ENCODE measurements around the gene ANKMY2.

DNA sequence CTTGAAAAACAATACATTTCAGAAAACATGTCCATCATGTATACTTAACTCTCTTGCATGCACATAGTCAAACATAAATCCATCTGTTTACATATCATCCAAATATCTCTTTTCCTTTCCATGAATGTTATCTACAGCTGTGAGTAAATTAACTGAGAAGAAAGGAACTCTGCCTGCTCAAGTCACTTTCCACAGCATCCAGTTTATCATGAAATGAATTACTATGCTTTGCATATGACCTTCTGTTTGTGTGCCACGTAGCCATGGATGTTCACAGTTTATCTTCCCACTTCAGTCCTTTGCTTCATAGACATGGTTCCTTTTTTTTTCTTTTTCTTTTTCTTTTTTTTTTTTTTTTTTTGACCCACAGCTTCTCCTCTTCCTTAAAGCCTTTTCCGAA lies 40.0 kb upstream of the ANKMY2 start:
- no peak for TF ChIP-seq POLR2A (IDR thresholded peaks at IDR 0.05)
- TF ChIP-seq, protein P1, sequence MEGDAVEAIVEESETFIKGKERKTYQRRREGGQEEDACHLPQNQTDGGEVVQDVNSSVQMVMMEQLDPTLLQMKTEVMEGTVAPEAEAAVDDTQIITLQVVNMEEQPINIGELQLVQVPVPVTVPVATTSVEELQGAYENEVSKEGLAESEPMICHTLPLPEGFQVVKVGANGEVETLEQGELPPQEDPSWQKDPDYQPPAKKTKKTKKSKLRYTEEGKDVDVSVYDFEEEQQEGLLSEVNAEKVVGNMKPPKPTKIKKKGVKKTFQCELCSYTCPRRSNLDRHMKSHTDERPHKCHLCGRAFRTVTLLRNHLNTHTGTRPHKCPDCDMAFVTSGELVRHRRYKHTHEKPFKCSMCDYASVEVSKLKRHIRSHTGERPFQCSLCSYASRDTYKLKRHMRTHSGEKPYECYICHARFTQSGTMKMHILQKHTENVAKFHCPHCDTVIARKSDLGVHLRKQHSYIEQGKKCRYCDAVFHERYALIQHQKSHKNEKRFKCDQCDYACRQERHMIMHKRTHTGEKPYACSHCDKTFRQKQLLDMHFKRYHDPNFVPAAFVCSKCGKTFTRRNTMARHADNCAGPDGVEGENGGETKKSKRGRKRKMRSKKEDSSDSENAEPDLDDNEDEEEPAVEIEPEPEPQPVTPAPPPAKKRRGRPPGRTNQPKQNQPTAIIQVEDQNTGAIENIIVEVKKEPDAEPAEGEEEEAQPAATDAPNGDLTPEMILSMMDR (IDR thresholded peaks at IDR 0.05 in 8 of 11, conservative IDR thresholded peaks at IDR 0.05 in 3 of 11), result no peak

Measured in spleen (tissue), 7 donors.